Activated CD4-positive, alpha-beta T cell treated with anti-CD3 and anti-CD28 coated beads, Interleukin-2, Interleukin-6, amounts not matched to agents 100 ng/mL and 50 ng/mL, durations not matched to agents 16 hours and 8 hours (primary cell): ENCODE results near the gene DNAH11.
A peak's percentile ranks its signal among the peaks of the same experiment; 100 is the strongest.
"Not testable (repeated sequence)": the region's sequence is repeated elsewhere in the genome, so short reads cannot be mapped to it uniquely, and the experiment has no call there.

Experiments
- DNase-seq: peaks from one replicate; pipeline ENCODE4 v3.0.0-alpha.2; 2020

The DNAH11 gene

GRCh38 chr7:21617916-21618390, 75.1 kb downstream of the DNAH11 start:
- no peak for DNase-seq

GRCh38 chr7:21618706-21619105, 75.9 kb downstream of the DNAH11 start:
- no peak for DNase-seq

GRCh38 chr7:21620054-21620453, 77.2 kb downstream of the DNAH11 start:
- no peak for DNase-seq

- no peak for DNase-seq
These were observed 81.5 kb downstream of the DNAH11 start for GRCh38 chr7:21624320-21624719.

GRCh38 chr7:21636694-21637093, 93.9 kb downstream of the DNAH11 start:
- DNase-seq, result no peak

GRCh38 chr7:21639206-21639868, 96.5 kb downstream of the DNAH11 start:
- DNase-seq, result no peak

- no peak for DNase-seq
These were observed 97.3 kb downstream of the DNAH11 start for GRCh38 chr7:21640105-21640504.

- no peak for DNase-seq
These were observed 98.7 kb downstream of the DNAH11 start for GRCh38 chr7:21641546-21641945.

GRCh38 chr7:21642422-21642821, 99.6 kb downstream of the DNAH11 start:
- no peak for DNase-seq

GRCh38 chr7:21651697-21652096, 108.9 kb downstream of the DNAH11 start:
- no peak for DNase-seq

GRCh38 chr7:21653623-21654022, 110.8 kb downstream of the DNAH11 start:
- no peak for DNase-seq

GRCh38 chr7:21656081-21656480, 113.2 kb downstream of the DNAH11 start:
- DNase-seq, result no peak

GRCh38 chr7:21656796-21657195, 114.0 kb downstream of the DNAH11 start:
- no peak for DNase-seq

GRCh38 chr7:21670496-21670895, 127.7 kb downstream of the DNAH11 start:
- DNase-seq, result no peak

- DNase-seq, result peak; percentile 69
These were observed 129.0 kb downstream of the DNAH11 start for GRCh38 chr7:21671859-21672258.

- DNase-seq, result no peak
These were observed 132.4 kb downstream of the DNAH11 start for GRCh38 chr7:21675255-21675654.

GRCh38 chr7:21690705-21691104, 147.9 kb downstream of the DNAH11 start:
- no peak for DNase-seq

- DNase-seq, result not testable (repeated sequence)
These were observed 148.3 kb downstream of the DNAH11 start for GRCh38 chr7:21691146-21691545.

GRCh38 chr7:21700587-21700986, 157.7 kb downstream of the DNAH11 start:
- not testable (repeated sequence) for DNase-seq

GRCh38 chr7:21702303-21702702, 159.5 kb downstream of the DNAH11 start:
- no peak for DNase-seq

- DNase-seq, result no peak
These were observed 161.5 kb downstream of the DNAH11 start for GRCh38 chr7:21704359-21704758.

GRCh38 chr7:21706131-21706530, 163.3 kb downstream of the DNAH11 start:
- DNase-seq, result no peak

GRCh38 chr7:21707566-21707965, 164.7 kb downstream of the DNAH11 start:
- DNase-seq, result no peak

- no peak for DNase-seq
These were observed 165.3 kb downstream of the DNAH11 start for GRCh38 chr7:21708096-21708495.

GRCh38 chr7:21717323-21717722, 174.5 kb downstream of the DNAH11 start:
- DNase-seq, result no peak
